Heart right ventricle (tissue), 16 donors: Measurements from ENCODE around the gene TMEM38B. TPM values are rescaled to one million over a fixed set of nuclear protein-coding genes. Genes with fewer than 3 reads are reported as not detected.

ENCODE experiments used
- ATAC-seq, 8 donors: fragments of 200-7000 bp; cut with Tn5 transposase; one replicate each; pipeline ENCODE4 v1.9.1; 2020; ENCODE audit warnings: mild to moderate bottlenecking in 8 of 8, moderate library complexity in 8 of 8, moderate number of reproducible peaks in 1 of 8
- DNase-seq, 2 donors: peaks; one replicate each; pipeline ENCODE4 v3.0.0-alpha.2; 2020
- H3K27ac ChIP-seq, 10 donors: fragments of 200-600 bp; sonication (generic) in 2 of 10; one replicate each; pipeline versions ENCODE4 v1.5.0 to v1.8.0; 2020 to 2022; ENCODE audit warnings: mild to moderate bottlenecking in 3 of 10
- H3K27me3 ChIP-seq, 7 donors: fragments of 200-600 bp; one replicate each; pipeline ENCODE4 v1.8.0; 2021 to 2022; ENCODE audit warnings: mild to moderate bottlenecking in 2 of 7
- H3K36me3 ChIP-seq, 9 donors: fragments of 200-600 bp; sonication (generic) in 1 of 9; one replicate each; pipeline versions ENCODE4 v1.5.0 to v1.8.0; 2020 to 2022; ENCODE audit warnings: mild to moderate bottlenecking in 2 of 9
- H3K4me1 ChIP-seq, 9 donors: fragments of 200-600 bp; sonication (generic) in 1 of 9; one replicate each; pipeline versions ENCODE4 v1.5.0 to v1.8.0; 2020 to 2022; ENCODE audit warnings: mild to moderate bottlenecking in 4 of 9
- H3K4me3 ChIP-seq, 10 donors: fragments of 200-600 bp; sonication (generic) in 2 of 10; one replicate each; pipeline versions ENCODE4 v1.5.0 to v1.8.0; 2020 to 2022; ENCODE audit warnings: mild to moderate bottlenecking in 7 of 10, moderate library complexity in 2 of 10
- H3K9me3 ChIP-seq, 11 donors: fragments of 200-600 bp in 10 of 11; sonication (generic) in 2 of 11; one replicate each; pipeline versions ENCODE4 v1.5.0 to v1.8.0; 2013 to 2022; ENCODE audit warnings: mild to moderate bottlenecking in 2 of 11, control low read depth in 1 of 11, moderate library complexity in 1 of 11
- WGBS, 2 donors: extraction: QIAGEN DNeasy Blood & Tissue Kit; methylation state at CpG; one replicate each; pipeline ENCODE4 v1.1.7; 2013; ENCODE audit warnings: inconsistent platforms in 1 of 2; 5-methylcytosine and 5-hydroxymethylcytosine counted together
- intact Hi-C, 10 donors: fragments of 100-400 bp; cut with DNase I; formaldehyde crosslinking; loops; one replicate each; pipeline versions ENCODE4 v1.11.1 to v1.14.2; 2022
- polyA plus RNA-seq, 2 donors: library from polyadenylated mRNA; stranded (reverse); fragments of 200-250 nt; gene quantifications; one replicate each; pipeline ENCODE4 v1.2.3, GENCODE V29; 2013
- total RNA-seq, 10 donors: library from RNA; stranded (reverse); fragmentation: NEBNext Ultra II Directional in 3 of 10; extraction: Animal tissue kit (Norgen Biotek cat#: 25700) in 3 of 10; gene quantifications; one replicate each; pipeline versions ENCODE4 v1.2.1 to v1.2.4, GENCODE V29; 2021 to 2023
- TF ChIP-seq, protein P1 (sequence below), 9 donors: fragments of 200-600 bp; sonication (generic) in 2 of 9; IDR thresholded peaks; one replicate each; pipeline versions ENCODE4 v1.5.0 to v1.8.0; 2021 to 2022; ENCODE audit warnings: antibody characterized with exemption in 9 of 9, mild to moderate bottlenecking in 5 of 9, moderate library complexity in 1 of 9
- donor health status: Arrhythmogenic right ventricular cardiomyopathy.
- donor health status: ischemic (EF 13 %, LVEDD 7.1; RV severe dilation, severe dysfunction).
- donor health status: healthy with polysubstance abuse.
- donor health status: DM: no; HTN: yes; CAD: no.
- donor health status: DM: no; HTN: no; CAD: no.
- donor health status: ischemic (EF 25% LVEDD 6.9; RV normal size, moderate dysfunction).
- donor health status: ischemic (EF 25% LVEDD 5.7; RV mildly dilated, moderate dysfunction).
- donor health status: healthy.
- donor health status: DM: yes; HTN: yes; CAD: no.
- donor health status: Ischemic cardiomyopathy.
- donor health status: ischemic (EF 35%, LVEDD 5.7; RV mildly dilated, moderate dysfunction).
- donor health status: nonischemic (EF 11% LVEDD 7.7; RV severe dilation, severe dysfunction).
- donor health status: DM: yes; HTN: yes; CAD: no.
- donor health status: PGD.
- donor health status: ischemic (EF 29% LVEDD 5.4; RV normal size, mild dysfunction).
- donor health status: nonischemic (EF 23%, LVEDD 6.1; RV moderate dilation, normal function).

The TMEM38B gene
- total and polyA plus RNA-seq, 12 donors: 13.5 to 68.4 (median 53.0) TPM

DNA sequence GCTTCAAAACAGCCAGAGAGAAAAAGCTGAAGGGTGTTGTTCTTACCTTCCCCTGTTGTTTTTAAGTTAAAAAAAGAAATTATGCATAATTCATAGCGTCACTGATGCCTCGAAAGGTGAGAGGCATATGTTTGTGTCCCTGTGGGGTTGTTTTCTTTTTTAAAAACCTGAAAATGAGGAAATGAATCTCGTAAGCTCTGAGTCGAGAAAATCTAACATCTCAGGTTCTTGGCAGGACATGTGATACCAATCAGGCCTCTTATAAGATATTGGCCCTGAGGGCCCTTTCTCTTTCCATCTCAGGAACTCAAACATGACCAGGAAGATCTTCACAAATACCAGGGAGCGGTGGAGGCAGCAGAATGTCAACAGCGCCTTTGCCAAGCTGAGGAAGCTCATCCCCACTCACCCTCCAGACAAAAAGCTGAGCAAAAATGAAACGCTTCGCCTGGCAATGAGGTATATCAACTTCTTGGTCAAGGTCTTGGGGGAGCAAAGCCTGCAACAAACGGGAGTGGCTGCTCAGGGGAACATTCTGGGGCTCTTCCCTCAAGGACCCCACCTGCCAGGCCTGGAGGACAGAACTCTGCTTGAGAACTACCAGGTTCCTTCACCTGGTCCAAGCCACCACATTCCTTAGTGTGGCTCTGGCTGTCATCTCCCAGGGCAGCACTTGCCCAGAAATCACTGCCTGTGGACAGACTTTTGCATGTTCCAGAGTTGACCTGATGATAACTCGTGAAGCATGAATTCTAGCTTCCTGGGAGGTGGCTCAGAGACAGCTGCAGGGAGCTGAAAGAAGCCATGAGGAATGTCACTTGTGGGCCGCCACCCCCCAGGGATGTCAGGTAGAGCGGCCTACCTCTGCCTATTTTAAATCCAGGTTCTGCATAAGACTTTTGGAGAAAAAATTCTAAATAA lies 31.9 kb upstream of the TMEM38B start, which contains the start of gene TAL2:
Gene TAL2, plus strand, starts transcription at position 274 of the 921 bp plus-strand sequence. Its CDS starts 40 bp downstream, at position 314.
- peaks cover 0 to 24% (median 10%) of the 10 kb centered on the region in 7 donors for H3K27me3 ChIP-seq
- 83 to 88% methylated on average over 12 of the region's 12 CpGs for WGBS, 2 donors
- no peak within 1 kb of the TSS for H3K4me3 ChIP-seq
- DNase-seq (no peak), ATAC-seq (no peak)
- TF ChIP-seq, protein P1, sequence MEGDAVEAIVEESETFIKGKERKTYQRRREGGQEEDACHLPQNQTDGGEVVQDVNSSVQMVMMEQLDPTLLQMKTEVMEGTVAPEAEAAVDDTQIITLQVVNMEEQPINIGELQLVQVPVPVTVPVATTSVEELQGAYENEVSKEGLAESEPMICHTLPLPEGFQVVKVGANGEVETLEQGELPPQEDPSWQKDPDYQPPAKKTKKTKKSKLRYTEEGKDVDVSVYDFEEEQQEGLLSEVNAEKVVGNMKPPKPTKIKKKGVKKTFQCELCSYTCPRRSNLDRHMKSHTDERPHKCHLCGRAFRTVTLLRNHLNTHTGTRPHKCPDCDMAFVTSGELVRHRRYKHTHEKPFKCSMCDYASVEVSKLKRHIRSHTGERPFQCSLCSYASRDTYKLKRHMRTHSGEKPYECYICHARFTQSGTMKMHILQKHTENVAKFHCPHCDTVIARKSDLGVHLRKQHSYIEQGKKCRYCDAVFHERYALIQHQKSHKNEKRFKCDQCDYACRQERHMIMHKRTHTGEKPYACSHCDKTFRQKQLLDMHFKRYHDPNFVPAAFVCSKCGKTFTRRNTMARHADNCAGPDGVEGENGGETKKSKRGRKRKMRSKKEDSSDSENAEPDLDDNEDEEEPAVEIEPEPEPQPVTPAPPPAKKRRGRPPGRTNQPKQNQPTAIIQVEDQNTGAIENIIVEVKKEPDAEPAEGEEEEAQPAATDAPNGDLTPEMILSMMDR (IDR thresholded peaks at IDR 0.05): no peak
- H3K9me3 ChIP-seq: no peaks in the 10 kb centered on the region
- no peaks in the 10 kb centered on the region for H3K4me1 ChIP-seq
- intact Hi-C loops: no loop called here
- no peak within 1 kb of the TSS for H3K27ac ChIP-seq
- no peaks in the 10 kb centered on the region for H3K36me3 ChIP-seq

GRCh38 chr9:105663914-105664313 lies 30.4 kb upstream of the TMEM38B start:
- no peak for DNase-seq
- TF ChIP-seq, protein P1 (IDR thresholded peaks at IDR 0.05): no peak
- H3K4me1 ChIP-seq: no peaks in the 10 kb centered on the region
- peaks cover 0 to 9% (median under 1%) of the 10 kb centered on the region in 7 donors for H3K27me3 ChIP-seq
- 84 to 87% methylated on average over 5 of the region's 5 CpGs for WGBS, 2 donors
- intact Hi-C loops: no loop called here
- no peak overlapping the region for H3K27ac ChIP-seq
- H3K9me3 ChIP-seq: no peaks in the 10 kb centered on the region
- H3K36me3 ChIP-seq: no peaks in the 10 kb centered on the region
- no peak for ATAC-seq
- H3K4me3 ChIP-seq: no peak overlapping the region

GRCh38 chr9:105667867-105668266 lies 26.5 kb upstream of the TMEM38B start:
- DNase-seq (no peak), ATAC-seq (no peak)
- intact Hi-C loops: no loop called here
- H3K27ac ChIP-seq: no peak overlapping the region
- no peaks in the 10 kb centered on the region for H3K36me3 ChIP-seq
- no peaks in the 10 kb centered on the region for H3K4me1 ChIP-seq
- peaks cover 0 to 7% (median 0%) of the 10 kb centered on the region in 7 donors for H3K27me3 ChIP-seq
- no peaks in the 10 kb centered on the region for H3K9me3 ChIP-seq
- TF ChIP-seq, protein P1 (IDR thresholded peaks at IDR 0.05): no peak
- no peak overlapping the region for H3K4me3 ChIP-seq
- WGBS, 2 donors: 50 to 61% methylated on average over 4 of the region's 4 CpGs

DNA sequence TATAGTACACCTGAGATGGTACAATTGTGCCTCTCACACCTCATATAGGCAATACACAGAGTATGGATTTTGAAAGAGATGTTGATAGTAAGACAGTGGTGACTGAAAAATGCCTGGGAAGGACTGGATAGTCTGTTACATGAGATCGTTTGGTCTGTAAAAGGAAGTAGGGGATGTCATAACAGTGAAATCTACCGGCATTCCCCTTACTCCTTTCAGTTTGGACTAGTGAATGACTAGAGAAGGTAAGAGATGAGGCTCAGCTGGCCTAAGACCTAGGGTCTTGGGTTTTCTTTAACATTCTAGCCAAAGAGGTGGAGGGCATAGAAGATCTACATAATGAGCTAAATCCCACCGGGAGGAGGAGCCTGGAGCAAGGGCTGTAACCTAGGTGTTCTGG lies 24.0 kb upstream of the TMEM38B start:
- Histone ChIP-seq H3K4me1 (no peaks in the 10 kb centered on the region), H3K9me3 (no peaks in the 10 kb centered on the region), H3K27me3 (peaks cover 0 to 7% (median 0%) of the 10 kb centered on the region in 7 donors), H3K4me3 (no peak overlapping the region), H3K27ac (no peak overlapping the region), H3K36me3 (no peaks in the 10 kb centered on the region)
- WGBS, 2 donors: 63 to 69% methylated on average over 3 of the region's 3 CpGs
- TF ChIP-seq, protein P1 (IDR thresholded peaks at IDR 0.05): no peak
- intact Hi-C loops: no loop called here
- no peak for DNase-seq
- no peak for ATAC-seq
